ENCODE measurements around the gene SLC25A5.

SLC25A5 gene

GRCh38 chrX:119467842-119468550 lies at the start of gene SLC25A5:
Gene SLC25A5, plus strand, starts transcription at chrX:119468444. Its CDS starts 72 bp downstream, at chrX:119468516.
- peak within 1 kb of the TSS; percentile 88 for H3K4me3 ChIP-seq (replicated peaks; ENCODE audit: low read depth, low read length)
- DNase-seq (ENCODE audit: extremely low read depth, insufficient read length), result peak; percentile 92
- TF ChIP-seq CTCF (IDR thresholded peaks at IDR 0.05; ENCODE audit: insufficient read depth, low read length, poor library complexity, severe bottlenecking), result no peak
- no peaks in the 10 kb centered on the region for H3K27me3 ChIP-seq (replicated peaks; ENCODE audit: control insufficient read depth, insufficient read depth, low read length)
- peaks cover 3% of the 10 kb centered on the region; the same call in 1 of the 2 replicates for H3K36me3 ChIP-seq (ENCODE audit: control insufficient read depth, insufficient read depth, low read length)

GRCh38 chrX:119419146-119419545 lies 49.1 kb upstream of the SLC25A5 start:
- Histone ChIP-seq H3K27me3 (replicated peaks; ENCODE audit: control insufficient read depth, insufficient read depth, low read length) (no peaks in the 10 kb centered on the region), H3K36me3 (ENCODE audit: control insufficient read depth, insufficient read depth, low read length) (peaks cover 2% of the 10 kb centered on the region; the same call in 1 of the 2 replicates), H3K4me3 (replicated peaks; ENCODE audit: low read depth, low read length) (no peak overlapping the region)
- TF ChIP-seq CTCF (IDR thresholded peaks at IDR 0.05; ENCODE audit: insufficient read depth, low read length, poor library complexity, severe bottlenecking), result no peak
- no peak for DNase-seq (ENCODE audit: extremely low read depth, insufficient read length)

GRCh38 chrX:119419898-119420297 lies 48.3 kb upstream of the SLC25A5 start:
- DNase-seq (ENCODE audit: extremely low read depth, insufficient read length), result no peak
- no peak for TF ChIP-seq CTCF (IDR thresholded peaks at IDR 0.05; ENCODE audit: insufficient read depth, low read length, poor library complexity, severe bottlenecking)
- Histone ChIP-seq H3K36me3 (ENCODE audit: control insufficient read depth, insufficient read depth, low read length) (peaks cover 2% of the 10 kb centered on the region; the same call in 1 of the 2 replicates), H3K27me3 (replicated peaks; ENCODE audit: control insufficient read depth, insufficient read depth, low read length) (no peaks in the 10 kb centered on the region), H3K4me3 (replicated peaks; ENCODE audit: low read depth, low read length) (no peak overlapping the region)

- no peak for DNase-seq (ENCODE audit: extremely low read depth, insufficient read length)
These were observed 47.1 kb upstream of the SLC25A5 start for GRCh38 chrX:119421016-119421705.

GRCh38 chrX:119423631-119424030 lies 44.6 kb upstream of the SLC25A5 start:
- TF ChIP-seq CTCF (IDR thresholded peaks at IDR 0.05; ENCODE audit: insufficient read depth, low read length, poor library complexity, severe bottlenecking), result no peak
- no peak overlapping the region for H3K4me3 ChIP-seq (replicated peaks; ENCODE audit: low read depth, low read length)
- H3K36me3 ChIP-seq (ENCODE audit: control insufficient read depth, insufficient read depth, low read length), result no peaks in the 10 kb centered on the region; the same call in 1 of the 2 replicates
- no peak for DNase-seq (ENCODE audit: extremely low read depth, insufficient read length)
- H3K27me3 ChIP-seq (replicated peaks; ENCODE audit: control insufficient read depth, insufficient read depth, low read length), result no peaks in the 10 kb centered on the region; the same call in 1 of the 2 replicates

More at GRCh38 chrX:119421016-119421705, 47.1 kb upstream of the SLC25A5 start:
- peaks cover 2% of the 10 kb centered on the region; the same call in 1 of the 2 replicates for H3K36me3 ChIP-seq (ENCODE audit: control insufficient read depth, insufficient read depth, low read length)
- no peaks in the 10 kb centered on the region for H3K27me3 ChIP-seq (replicated peaks; ENCODE audit: control insufficient read depth, insufficient read depth, low read length)
- no peak overlapping the region for H3K4me3 ChIP-seq (replicated peaks; ENCODE audit: low read depth, low read length)
- no peak for TF ChIP-seq CTCF (IDR thresholded peaks at IDR 0.05; ENCODE audit: insufficient read depth, low read length, poor library complexity, severe bottlenecking)
